MM.1S (cell line): ENCODE data around the gene LMNA.

Experiments used
- CTCF ChIP-seq: fragments of 300-600 bp; sonication (generic); IDR thresholded peaks from 2 replicates; pipeline ENCODE4 v1.5.1; 2016; ENCODE audit warnings: antibody characterized with exemption, low read length, mixed read lengths
- EZH2 ChIP-seq: fragments of 300-600 bp; sonication (generic); optimal IDR thresholded peaks from 2 replicates; pipeline ENCODE3; 2017; ENCODE audit warnings: low read depth, mild to moderate bottlenecking, antibody characterized with exemption, low read length, mixed read lengths

DNA sequence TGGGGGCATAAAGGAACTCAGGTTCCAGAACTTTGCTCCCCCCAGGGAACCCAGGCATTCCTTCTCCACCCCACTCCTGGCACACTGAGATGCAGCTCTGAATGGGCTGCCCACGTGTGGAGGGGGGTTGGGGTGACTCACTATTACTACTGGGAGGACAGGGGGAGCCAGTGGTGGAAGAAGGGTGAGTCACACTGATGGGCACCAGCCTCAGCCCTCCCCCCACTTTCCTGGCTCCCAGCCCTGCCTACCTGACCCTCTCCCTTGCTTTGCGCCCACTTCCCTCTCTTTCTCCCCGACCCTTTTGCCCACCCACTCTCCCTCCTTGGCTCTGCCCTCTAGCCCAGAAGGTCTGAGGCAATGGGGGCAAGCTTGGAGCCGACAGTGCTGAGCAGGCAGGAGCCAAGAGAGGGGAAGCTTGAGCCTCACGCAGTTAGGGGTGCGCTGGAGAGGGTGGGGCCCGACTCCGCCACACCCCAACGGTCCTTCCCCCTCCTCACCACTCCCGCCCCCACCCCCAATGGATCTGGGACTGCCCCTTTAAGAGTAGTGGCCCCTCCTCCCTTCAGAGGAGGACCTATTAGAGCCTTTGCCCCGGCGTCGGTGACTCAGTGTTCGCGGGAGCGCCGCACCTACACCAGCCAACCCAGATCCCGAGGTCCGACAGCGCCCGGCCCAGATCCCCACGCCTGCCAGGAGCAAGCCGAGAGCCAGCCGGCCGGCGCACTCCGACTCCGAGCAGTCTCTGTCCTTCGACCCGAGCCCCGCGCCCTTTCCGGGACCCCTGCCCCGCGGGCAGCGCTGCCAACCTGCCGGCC, at the start of gene LMNA:
- TF ChIP-seq CTCF (no peak), EZH2 (no peak)
